Vagina (tissue), 2 donors: ENCODE results near the gene VAV3. TPM values are rescaled to one million over a fixed set of nuclear protein-coding genes. Genes with fewer than 3 reads are reported as not detected.

Experiments used
- DNase-seq, 2 donors: peaks; one replicate each; pipeline ENCODE4 v3.0.0-alpha.2; 2017; ENCODE audit errors: extremely low spot score in 2 of 2
- H3K27ac ChIP-seq: fragments of 200-600 bp; sonication (generic); one replicate; pipeline ENCODE4 v1.5.1; 2019
- H3K27me3 ChIP-seq: fragments of 200-600 bp; sonication (generic); one replicate; pipeline ENCODE4 v1.5.1; 2019
- H3K36me3 ChIP-seq, 2 donors: fragments of 200-600 bp; sonication (generic); one replicate each; pipeline ENCODE4 v1.5.1; 2017 to 2019
- H3K4me1 ChIP-seq: fragments of 200-600 bp; sonication (generic); one replicate; pipeline ENCODE4 v1.5.1; 2019
- H3K4me3 ChIP-seq, 2 donors: fragments of 200-600 bp; sonication (generic); 1 replicate in 1 of 2; 2 replicates in 1 of 2; pipeline ENCODE4 v1.5.1; 2016 to 2019
- H3K9me3 ChIP-seq: fragments of 200-600 bp; sonication (generic); one replicate; pipeline ENCODE4 v1.5.1; 2019
- CTCF ChIP-seq, 3 experiments: fragments of 450-650 bp in 2 of 3; fragments of 200-600 bp in 1 of 3; sonication (generic) in 1 of 3; IDR thresholded peaks; one replicate each; pipeline ENCODE4 v1.5.1; 2017 to 2019; ENCODE audit warnings: antibody characterized with exemption in 3 of 3, mild to moderate bottlenecking in 2 of 3, moderate library complexity in 2 of 3
- POLR2A ChIP-seq, 2 donors: fragments of 450-650 bp; IDR thresholded peaks; one replicate each; pipeline ENCODE4 v1.6.1; 2017; ENCODE audit warnings: antibody characterized with exemption in 2 of 2, mild to moderate bottlenecking in 2 of 2, moderate library complexity in 2 of 2
- POLR2AphosphoS5 ChIP-seq, 2 donors: sonication (generic); formaldehyde crosslinking; IDR thresholded peaks; one replicate each; pipeline ENCODE4 v1.9.0; 2017; ENCODE audit warnings: antibody characterized with exemption in 2 of 2, mild to moderate bottlenecking in 2 of 2, low read depth in 1 of 2; ENCODE audit not compliant: insufficient read depth in 1 of 2
- intact Hi-C: fragments of 100-400 bp; cut with DNase I; formaldehyde crosslinking; loops from one replicate; pipeline ENCODE4 v1.15.1; 2023
- total RNA-seq: library from RNA; depleted of rRNA; stranded (reverse); fragments of >200 nt; gene quantifications from one replicate; pipeline ENCODE4 v1.2.3, GENCODE V29; 2016

Gene VAV3
- total RNA-seq, 1 donor from 2014 or later: 67.5 TPM

GRCh38 chr1:107682467-107682866, 282.5 kb downstream of the VAV3 start:
- no peaks in the 10 kb centered on the region for H3K27me3 ChIP-seq
- TF ChIP-seq CTCF (IDR thresholded peaks at IDR 0.05) (no peak), POLR2AphosphoS5 (IDR thresholded peaks at IDR 0.05; ENCODE audit: insufficient read depth in 1 of 2, low read depth in 1 of 2) (peak in 1 of 2 donors; percentile 71), POLR2A (IDR thresholded peaks at IDR 0.05) (no peak)
- no peak for DNase-seq
- peaks cover 20% of the 10 kb centered on the region for H3K4me1 ChIP-seq
- no peaks in the 10 kb centered on the region for H3K36me3 ChIP-seq
- H3K9me3 ChIP-seq: no peaks in the 10 kb centered on the region
- intact Hi-C loops: no loop called here
- H3K4me3 ChIP-seq: no peak overlapping the region
- H3K27ac ChIP-seq: no peak overlapping the region

GRCh38 chr1:107681001-107681479, 283.9 kb downstream of the VAV3 start:
- H3K27ac ChIP-seq: no peak overlapping the region

GRCh38 chr1:107680579-107680985, 284.4 kb downstream of the VAV3 start:
- Histone ChIP-seq H3K27me3 (no peaks in the 10 kb centered on the region), H3K36me3 (no peaks in the 10 kb centered on the region), H3K9me3 (no peaks in the 10 kb centered on the region), H3K27ac (no peak overlapping the region), H3K4me3 (no peak overlapping the region), H3K4me1 (peaks cover 20% of the 10 kb centered on the region)
- TF ChIP-seq CTCF (IDR thresholded peaks at IDR 0.05) (no peak), POLR2AphosphoS5 (IDR thresholded peaks at IDR 0.05; ENCODE audit: insufficient read depth in 1 of 2, low read depth in 1 of 2) (no peak), POLR2A (IDR thresholded peaks at IDR 0.05) (no peak)
- DNase-seq: no peak
- intact Hi-C loops: no loop called here

More at GRCh38 chr1:107681001-107681479, 283.9 kb downstream of the VAV3 start:
- Histone ChIP-seq H3K27me3 (no peaks in the 10 kb centered on the region), H3K36me3 (no peaks in the 10 kb centered on the region), H3K4me3 (no peak overlapping the region), H3K9me3 (no peaks in the 10 kb centered on the region), H3K4me1 (peaks cover 20% of the 10 kb centered on the region)
- no peak for DNase-seq
- no peak for TF ChIP-seq POLR2A (IDR thresholded peaks at IDR 0.05)
- TF ChIP-seq CTCF (IDR thresholded peaks at IDR 0.05): no peak
- intact Hi-C loops: no loop called here

GRCh38 chr1:107679411-107679953, 285.5 kb downstream of the VAV3 start:
- Histone ChIP-seq H3K9me3 (no peaks in the 10 kb centered on the region), H3K27me3 (no peaks in the 10 kb centered on the region), H3K27ac (no peak overlapping the region), H3K4me1 (peaks cover 17% of the 10 kb centered on the region), H3K36me3 (no peaks in the 10 kb centered on the region), H3K4me3 (no peak overlapping the region)
- intact Hi-C loops: no loop called here
- no peak for DNase-seq
- no peak for TF ChIP-seq CTCF (IDR thresholded peaks at IDR 0.05)
- TF ChIP-seq POLR2A (IDR thresholded peaks at IDR 0.05): no peak
- TF ChIP-seq POLR2AphosphoS5 (IDR thresholded peaks at IDR 0.05; ENCODE audit: insufficient read depth in 1 of 2, low read depth in 1 of 2): no peak

GRCh38 chr1:107678993-107679392, 286.0 kb downstream of the VAV3 start:
- intact Hi-C loops: no loop called here
- H3K27me3 ChIP-seq: no peaks in the 10 kb centered on the region
- no peaks in the 10 kb centered on the region for H3K9me3 ChIP-seq
- H3K4me3 ChIP-seq: no peak overlapping the region
- no peaks in the 10 kb centered on the region for H3K36me3 ChIP-seq
- peaks cover 14% of the 10 kb centered on the region for H3K4me1 ChIP-seq
- H3K27ac ChIP-seq: no peak overlapping the region
- TF ChIP-seq POLR2AphosphoS5 (IDR thresholded peaks at IDR 0.05; ENCODE audit: insufficient read depth in 1 of 2, low read depth in 1 of 2) (no peak), POLR2A (IDR thresholded peaks at IDR 0.05) (no peak), CTCF (IDR thresholded peaks at IDR 0.05) (no peak)
- DNase-seq: no peak
